T-helper 2 cell treated with Interferon-gamma antibody and Interleukin-4, amounts not matched to agents 100 ng/mL and 5 ng/mL, for 36 hours (primary cell): ENCODE measurements around the gene ZNF701. TPM values are rescaled to one million over a fixed set of nuclear protein-coding genes. Genes with fewer than 3 reads are reported as not detected.
"Not testable (repeated sequence)": the region's sequence is repeated elsewhere in the genome, so short reads cannot be mapped to it uniquely, and the experiment has no call there.

Source experiments
- intact Hi-C: fragments of 100-400 bp; cut with micrococcal nuclease; formaldehyde crosslinking; loops from one replicate; pipeline ENCODE4 v1.15.1; 2023
- total RNA-seq: library from RNA; stranded (reverse); gene quantifications from 2 replicates; pipeline ENCODE4 v1.2.3, GENCODE V29; 2022

The ZNF701 gene
- total RNA-seq = 23.7 and 24.5 TPM in 2 replicates

GRCh38 chr19:52570000-52570861 is at the start of gene ZNF701:
Gene ZNF701 (plus strand): TSS chr19:52570287. CDS start chr19:52574148, 3,861 bp downstream.
- intact Hi-C loops = loop anchor here (1.0 kb wide), 5 partner anchors 27 to 68 kb away; partner anchors contain the start of genes ZNF808 and ZNF83

DNA sequence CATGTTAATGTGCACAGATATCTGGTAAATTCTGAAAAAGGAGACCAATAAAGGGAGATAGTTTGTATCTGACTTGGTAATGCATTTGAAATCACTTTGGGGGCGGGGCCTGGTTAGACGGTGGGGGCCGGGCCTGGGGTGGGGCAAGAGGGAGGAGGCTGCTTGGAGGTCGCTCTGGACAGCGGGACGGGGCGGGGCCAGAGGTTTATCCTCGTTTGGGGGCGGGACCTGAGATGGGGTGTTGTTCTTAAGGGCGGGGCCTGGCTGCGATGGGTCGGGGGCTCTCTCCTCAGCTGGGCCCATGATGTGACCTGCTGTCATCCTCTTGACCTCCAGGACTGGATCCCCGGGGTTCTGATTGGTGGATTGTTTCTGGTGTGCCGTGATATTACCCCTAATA is 47.5 kb upstream of the ZNF701 start:
- intact Hi-C loops = no loop called here

GRCh38 chr19:52524086-52524485 is 46.0 kb upstream of the ZNF701 start:
- intact Hi-C loops = no loop called here

DNA sequence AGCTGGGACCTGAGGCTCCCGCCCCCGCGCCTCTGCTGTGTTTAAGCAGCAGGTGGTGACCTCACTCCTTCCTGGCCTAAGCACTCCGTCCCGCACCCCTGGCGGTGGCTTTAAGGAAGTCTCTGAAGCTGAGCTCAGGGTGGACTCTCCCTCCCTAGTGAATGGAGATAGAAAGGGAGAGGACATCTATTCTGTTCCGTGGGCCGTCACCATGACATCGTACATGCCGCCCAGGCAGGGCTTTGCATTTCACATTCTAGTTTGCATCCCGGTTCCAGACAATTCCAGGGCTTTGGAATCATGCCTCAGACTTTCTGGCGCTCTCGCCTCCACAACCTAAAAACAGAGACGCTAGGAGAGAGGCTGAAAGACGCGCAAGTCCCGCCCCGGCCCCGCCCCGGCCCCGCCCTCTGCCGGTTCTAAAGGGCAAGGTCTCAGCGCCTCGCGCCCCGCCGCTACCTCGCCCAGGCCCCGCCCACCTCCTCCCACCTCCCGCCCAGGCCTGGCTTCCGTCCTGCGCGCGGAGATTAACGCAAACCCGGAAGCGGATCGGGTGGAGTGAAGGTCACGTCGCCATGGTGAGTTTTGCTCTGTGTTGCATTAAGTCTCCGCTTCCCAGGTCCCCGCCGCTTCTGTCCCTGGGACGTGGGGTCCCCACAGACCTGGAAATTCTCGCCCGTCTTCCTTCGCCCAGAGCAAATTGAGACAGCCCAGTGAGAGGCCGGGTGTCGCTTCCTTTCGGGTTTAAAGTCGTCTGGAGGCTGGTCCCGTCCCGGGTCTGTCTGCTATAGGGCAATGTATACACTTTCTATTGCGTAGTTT is 42.7 kb upstream of the ZNF701 start, which contains the start of gene ZNF808:
ZNF808 (plus strand) TSS at position 535 of the 822 bp plus-strand sequence. CDS start 15,617 bp downstream, outside the sequence.
- intact Hi-C loops = loop anchor here (1.0 to 5.0 kb wide), 12 partner anchors 9 to 805 kb away; partner anchors contain the start of genes ZNF160, ZNF528, ZNF600 and ZNF616

GRCh38 chr19:52527956-52528351 is 42.1 kb upstream of the ZNF701 start:
- intact Hi-C loops = loop anchor here (1.0 to 5.0 kb wide), 12 partner anchors 8 to 805 kb away; partner anchors contain the start of genes ZNF160, ZNF528, ZNF600 and ZNF616

DNA sequence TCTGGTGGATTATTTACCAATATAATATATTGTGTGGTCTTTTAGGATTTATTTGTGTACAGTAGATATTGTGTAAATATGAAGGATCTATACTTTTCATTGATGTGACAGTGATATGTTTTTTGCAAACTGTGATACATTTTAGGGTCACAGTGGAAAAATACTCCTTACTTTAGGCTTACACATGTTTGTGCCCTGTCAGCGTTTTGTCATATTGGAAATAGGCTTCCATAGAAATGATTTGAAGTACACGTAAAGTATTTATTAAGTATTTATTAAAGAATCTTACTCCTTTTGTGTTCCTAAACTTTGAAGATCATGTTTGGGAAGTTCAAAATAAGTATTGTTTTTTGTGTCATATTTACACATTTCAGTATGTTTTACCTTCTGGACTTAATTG is 37.6 kb upstream of the ZNF701 start:
- intact Hi-C loops = no loop called here

GRCh38 chr19:52533901-52534300 is 36.2 kb upstream of the ZNF701 start:
- intact Hi-C loops = loop anchor here (2.0 kb wide), 1 partner anchor 105 kb away; the partner anchor contains the start of gene ZNF83

DNA sequence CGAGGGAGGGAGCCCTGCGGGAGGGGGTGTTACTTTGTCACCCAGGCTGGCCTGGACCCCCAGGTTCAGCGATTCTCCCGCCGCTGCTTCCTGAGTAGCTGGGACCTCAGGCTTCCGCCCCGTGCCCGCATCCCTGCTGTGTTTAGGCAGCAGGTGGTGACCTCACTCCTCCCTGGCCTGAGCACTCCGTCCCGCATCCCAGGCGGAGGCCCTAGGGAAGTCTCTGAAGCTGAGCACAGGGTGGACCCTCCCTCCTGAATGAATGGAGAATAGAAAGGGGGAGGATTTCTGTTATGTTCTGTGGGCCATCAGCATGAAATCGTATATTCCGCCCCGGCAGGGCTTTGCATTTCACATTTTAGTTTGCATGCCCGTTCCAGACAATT is 34.7 kb upstream of the ZNF701 start:
- intact Hi-C loops = loop anchor here (1.0 to 2.0 kb wide), 2 partner anchors 35 to 103 kb away; partner anchors contain the start of genes ZNF701 and ZNF83

- intact Hi-C loops = loop anchor here (1.0 to 2.0 kb wide), 3 partner anchors 9 to 103 kb away; partner anchors contain the start of genes ZNF701, ZNF808 and ZNF83
Measured at GRCh38 chr19:52535771-52536447, 34.2 kb upstream of the ZNF701 start.

DNA sequence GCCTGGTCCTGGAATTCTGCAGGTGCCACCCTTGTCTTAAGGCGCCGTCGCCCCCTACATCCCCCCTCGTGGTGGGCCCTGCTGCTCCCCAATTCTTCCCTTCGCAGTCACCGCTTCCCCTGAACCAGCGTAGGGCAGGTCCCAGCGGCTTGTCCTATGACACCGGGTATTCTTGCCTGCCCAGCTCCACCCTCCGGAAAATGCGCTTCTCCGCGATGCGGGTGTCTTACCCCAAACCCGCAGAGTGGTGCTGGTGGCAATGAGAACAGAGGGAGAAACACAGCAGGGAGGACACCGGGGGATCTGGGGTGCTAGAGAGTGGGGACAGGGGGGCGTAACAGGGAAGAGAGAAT is 33.7 kb upstream of the ZNF701 start:
- intact Hi-C loops = loop anchor here (1.0 kb wide), 1 partner anchor 9 kb away; the partner anchor contains the start of gene ZNF808

- intact Hi-C loops = not testable (repeated sequence)
Measured at GRCh38 chr19:52538815-52539214, 31.3 kb upstream of the ZNF701 start.

- intact Hi-C loops = not testable (repeated sequence)
Measured at GRCh38 chr19:52541176-52541575, 28.9 kb upstream of the ZNF701 start.

DNA sequence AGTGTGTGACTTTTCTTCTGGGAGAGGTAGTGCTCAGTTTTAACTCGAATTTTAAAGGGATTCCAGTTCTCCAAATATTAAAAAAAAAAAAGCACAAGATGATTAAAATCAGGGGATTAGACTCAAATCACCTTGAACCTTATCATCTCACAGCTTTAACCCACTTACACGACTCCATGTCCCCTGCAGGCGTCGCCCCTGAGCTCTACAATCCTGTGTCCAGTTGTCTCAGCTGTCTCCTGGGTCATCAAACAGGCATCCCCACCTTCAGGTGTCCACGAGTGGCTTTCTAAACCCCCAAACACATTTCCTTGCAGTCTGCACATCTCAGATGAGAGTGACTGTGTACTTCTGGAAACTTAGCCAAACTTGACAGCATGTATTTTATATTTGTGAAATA is 28.5 kb upstream of the ZNF701 start:
- intact Hi-C loops = no loop called here

DNA sequence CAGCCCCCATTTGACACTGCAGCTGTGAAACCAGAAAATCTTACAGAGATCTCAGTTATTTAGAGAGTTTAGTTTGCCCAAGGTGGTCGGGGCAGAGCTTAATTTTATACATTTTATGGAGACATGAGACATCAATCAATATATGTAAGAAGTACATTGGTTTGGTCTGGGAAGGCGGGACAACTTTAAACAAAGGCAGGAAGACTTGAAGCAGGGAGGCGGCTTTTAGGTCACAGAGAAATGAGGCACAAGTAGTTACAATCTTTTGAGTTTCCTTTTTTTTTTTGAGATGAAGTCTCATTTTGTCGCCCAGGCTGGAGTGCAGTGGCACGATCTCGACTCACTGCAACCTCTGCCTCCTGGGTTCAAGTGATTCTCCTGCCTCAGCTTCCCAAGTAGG is 27.5 kb upstream of the ZNF701 start:
- intact Hi-C loops = not testable (repeated sequence)

DNA sequence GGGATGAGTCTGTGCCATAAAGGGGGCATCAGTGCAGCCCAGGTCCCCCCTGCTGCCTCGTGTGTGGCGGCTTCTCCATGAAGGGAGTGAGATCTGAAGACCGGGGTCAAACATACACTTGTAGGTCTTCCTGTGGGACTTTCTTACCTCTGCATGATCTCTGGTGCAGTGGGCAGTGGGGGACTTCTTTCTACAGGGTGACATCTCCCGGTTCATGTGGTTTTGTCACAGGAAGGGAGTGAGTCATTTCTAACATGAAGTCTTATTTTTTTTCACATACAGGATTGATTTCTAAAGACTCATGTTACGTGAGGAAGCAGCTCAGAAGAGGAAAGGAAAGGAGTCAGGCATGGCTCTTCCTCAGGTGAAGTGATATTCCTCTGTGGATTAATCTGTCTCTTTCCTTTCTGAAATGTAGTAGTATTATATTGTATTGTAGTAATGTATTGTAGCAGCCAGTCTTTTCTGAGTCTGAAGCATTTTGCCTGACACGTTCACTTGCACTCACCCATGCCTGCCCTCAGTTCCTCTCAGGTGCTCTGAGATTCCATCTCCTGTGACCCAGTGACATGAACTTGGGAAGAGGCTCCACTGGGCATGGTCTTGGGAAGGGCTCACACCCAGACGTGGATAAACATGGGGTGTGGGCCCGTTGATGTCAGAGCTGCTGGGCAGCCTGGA is 27.0 kb upstream of the ZNF701 start:
- intact Hi-C loops = loop anchor here (1.0 kb wide), 1 partner anchor 27 kb away; the partner anchor contains the start of gene ZNF701

GRCh38 chr19:52554216-52554971 is 15.7 kb upstream of the ZNF701 start:
- intact Hi-C loops = no loop called here

DNA sequence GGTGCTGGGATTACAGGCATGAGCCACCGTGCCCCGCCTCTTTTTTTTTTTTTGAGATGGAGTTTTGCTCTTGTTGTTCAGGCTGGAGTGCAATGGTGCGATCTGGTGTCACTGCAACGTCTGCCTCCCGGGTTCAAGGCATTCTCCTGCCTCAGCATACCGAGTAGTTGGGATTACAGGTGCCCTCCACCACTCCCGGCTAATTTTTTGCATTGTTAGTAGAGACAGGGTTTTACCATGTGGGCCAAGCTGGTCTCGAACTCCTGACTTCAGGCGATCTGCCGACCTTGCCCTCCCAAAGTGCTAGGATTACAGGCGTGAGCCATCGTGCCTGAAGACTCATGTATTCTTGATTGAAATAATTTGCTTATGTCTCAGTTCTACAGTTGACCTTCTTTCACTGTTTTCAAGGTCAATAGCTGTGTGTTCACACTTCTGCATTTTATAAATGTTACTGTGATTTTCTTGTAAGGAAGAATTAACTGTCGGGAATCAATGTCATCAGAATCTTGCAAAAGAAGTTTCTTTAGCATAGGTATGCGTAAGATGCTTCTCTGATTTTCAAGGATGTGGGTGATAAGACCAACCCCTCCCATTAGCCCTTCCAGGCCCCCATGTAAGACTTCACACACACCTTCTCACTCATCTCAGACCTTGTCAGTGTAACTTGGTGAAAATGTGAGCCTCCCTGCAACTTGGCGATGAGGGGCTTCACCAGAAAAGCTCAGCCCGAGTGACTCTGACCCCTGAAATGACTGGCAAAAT is 12.7 kb upstream of the ZNF701 start:
- intact Hi-C loops = no loop called here

GRCh38 chr19:52558732-52559445 is 11.2 kb upstream of the ZNF701 start:
- intact Hi-C loops = not testable (repeated sequence)
